Measurements from ENCODE around the gene TMEM88.

TMEM88 gene

GRCh38 chr17:7833011-7833794, 21.7 kb upstream of the TMEM88 start:
- DNase-seq: no peak

GRCh38 chr17:7833795-7834541, 20.9 kb upstream of the TMEM88 start, which contains the start of gene KDM6B:
TSS of gene KDM6B (plus strand) at chr17:7834217. CDS start at chr17:7845555, 11,338 bp downstream.
- peak; percentile 71 for DNase-seq

- peak; percentile 45 for DNase-seq
These were observed 20.3 kb upstream of the TMEM88 start for GRCh38 chr17:7834542-7834956.

GRCh38 chr17:7834957-7835813, 19.7 kb upstream of the TMEM88 start:
- DNase-seq: peak; percentile 79

GRCh38 chr17:7835814-7836595, 18.9 kb upstream of the TMEM88 start:
- DNase-seq: no peak

GRCh38 chr17:7836596-7837407, 18.1 kb upstream of the TMEM88 start:
- no peak for DNase-seq

- no peak for DNase-seq
These were observed 17.3 kb upstream of the TMEM88 start for GRCh38 chr17:7837408-7838088.

GRCh38 chr17:7838090-7839075, 16.5 kb upstream of the TMEM88 start:
- no peak for DNase-seq

GRCh38 chr17:7839190-7839875, 15.5 kb upstream of the TMEM88 start:
- DNase-seq: no peak

GRCh38 chr17:7839876-7840261, 15.0 kb upstream of the TMEM88 start:
- no peak for DNase-seq

GRCh38 chr17:7840441-7840840, 14.4 kb upstream of the TMEM88 start:
- no peak for DNase-seq

- no peak for DNase-seq
These were observed 14.0 kb upstream of the TMEM88 start for GRCh38 chr17:7840875-7841274.

GRCh38 chr17:7841396-7841914, 13.4 kb upstream of the TMEM88 start:
- no peak for DNase-seq

GRCh38 chr17:7841915-7842379, 12.9 kb upstream of the TMEM88 start:
- DNase-seq: peak; percentile 59

GRCh38 chr17:7842380-7843256, 12.2 kb upstream of the TMEM88 start:
- DNase-seq: peak; percentile 72

- no peak for DNase-seq
These were observed 11.7 kb upstream of the TMEM88 start for GRCh38 chr17:7843257-7843535.

- peak; percentile 67 for DNase-seq
These were observed 11.2 kb upstream of the TMEM88 start for GRCh38 chr17:7843536-7844291.
